Measurements from ENCODE around the gene MIPOL1. TPM values are rescaled to one million over a fixed set of nuclear protein-coding genes. Genes with fewer than 3 reads are reported as not detected.
"Not testable (repeated sequence)": the region's sequence is repeated elsewhere in the genome, so short reads cannot be mapped to it uniquely, and the experiment has no call there.

The MIPOL1 gene
- total RNA-seq, 1 experiment from 2014 or later, result 18.7 TPM

DNA sequence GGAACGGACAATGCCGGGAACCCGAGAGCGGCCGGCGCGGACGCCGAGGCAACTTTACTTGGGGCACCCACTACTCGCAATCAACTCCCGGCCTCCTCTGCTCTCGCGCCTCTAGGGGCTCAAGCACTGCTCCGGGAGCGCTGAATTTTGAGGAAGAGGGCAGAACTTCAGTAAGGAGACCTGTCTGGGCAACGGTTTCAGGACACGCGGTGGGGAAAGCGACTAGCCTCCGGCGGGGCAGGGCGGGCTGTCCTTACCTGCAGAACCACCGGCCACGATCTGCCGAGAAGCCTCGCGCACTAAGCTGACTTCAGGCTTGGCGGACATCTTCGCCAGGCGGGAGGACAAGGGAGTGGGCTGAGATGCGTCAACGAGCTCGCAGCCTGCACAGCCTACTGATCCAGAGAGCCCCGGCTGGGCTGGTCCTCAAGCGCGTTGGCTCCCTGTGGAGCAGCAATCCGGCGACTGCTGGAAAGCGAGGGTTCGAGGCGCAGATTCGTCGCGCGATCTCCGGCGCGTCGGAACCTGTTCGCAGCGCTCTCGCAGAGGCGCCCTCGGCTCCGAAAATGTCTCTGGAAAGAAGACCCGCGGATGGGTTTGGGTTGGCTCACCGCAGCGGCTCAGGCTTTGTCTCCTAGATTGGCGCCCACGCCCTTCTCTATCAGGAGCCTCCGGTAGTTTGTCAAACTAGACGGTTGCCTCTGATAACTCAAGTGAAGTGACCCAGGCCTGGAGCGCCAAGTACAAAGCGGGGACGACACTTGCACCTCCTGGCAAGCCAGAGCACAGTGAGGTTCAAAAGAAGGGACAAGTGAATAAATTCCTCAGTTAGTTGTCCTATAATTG lies 25.5 kb upstream of the MIPOL1 start, which contains the start of gene SLC25A21:
Gene SLC25A21 (minus strand): TSS at position 583 of the 846 bp plus-strand sequence.
- peak within 1 kb of the TSS; percentile 86 for H3K4me3 ChIP-seq (ENCODE audit: low read depth, low read length)
- intact Hi-C loops (cut with micrococcal nuclease; ENCODE audit: unreplicated experiment), result loop anchor here (1.0 to 2.0 kb wide), 2 partner anchors 26 to 61 kb away; no protein-coding TSS in a partner anchor
- TF ChIP-seq CTCF (IDR thresholded peaks at IDR 0.05; ENCODE audit: insufficient read depth in 1 of 2, low read depth in 1 of 2, low read length in 1 of 2, severe bottlenecking in 1 of 2, unreplicated experiment in 1 of 2), result peak in 1 of 2 experiments; percentile 34
- Mint-ChIP-seq H3K36me3 (ENCODE audit: insufficient read depth, unreplicated experiment) (no peaks in the 10 kb centered on the region), H3K9me3 (ENCODE audit: unreplicated experiment) (no peaks in the 10 kb centered on the region), H3K27me3 (ENCODE audit: insufficient read depth, unreplicated experiment) (no peaks in the 10 kb centered on the region), H3K4me1 (ENCODE audit: low read depth, unreplicated experiment) (peaks cover 7% of the 10 kb centered on the region), H3K4me3 (ENCODE audit: unreplicated experiment) (peak within 1 kb of the TSS; percentile 90), H3K27ac (ENCODE audit: unreplicated experiment) (peak within 1 kb of the TSS; percentile 97)
- CTCF ChIA-PET, result interaction anchor here (1.0 kb wide), 2 partner anchors 58 to 524 kb away, joined by 3 read pairs; no protein-coding TSS in a partner anchor
- no peaks in the 10 kb centered on the region for H3K27me3 ChIP-seq (replicated peaks; ENCODE audit: control insufficient read depth, insufficient read depth, low read length)
- no peaks in the 10 kb centered on the region for H3K36me3 ChIP-seq (ENCODE audit: control insufficient read depth, insufficient read depth, low read length)
- DNase-seq, result peak; percentile 83 to 85
- TSS peak; percentile 69 for BruUV-seq (replicated peaks)
- peaks cover 18% of the 10 kb centered on the region for H3K4me1 ChIP-seq
- POLR2A ChIA-PET, result interaction anchor here (0.6 to 1.1 kb wide), 2 partner anchors 15 to 26 kb away, joined by 4 to 7 read pairs; partner anchors contain the start of gene MIPOL1
- H3K9me3 ChIP-seq, result no peaks in the 10 kb centered on the region

- peak overlapping the region; percentile 90 for H3K4me3 Mint-ChIP-seq (ENCODE audit: unreplicated experiment)
- Histone ChIP-seq H3K36me3 (ENCODE audit: control insufficient read depth, insufficient read depth, low read length) (no peaks in the 10 kb centered on the region), H3K27me3 (replicated peaks; ENCODE audit: control insufficient read depth, insufficient read depth, low read length) (no peaks in the 10 kb centered on the region), H3K4me3 (ENCODE audit: low read depth, low read length) (peak overlapping the region; percentile 86), H3K9me3 (no peaks in the 10 kb centered on the region), H3K4me1 (peaks cover 18% of the 10 kb centered on the region)
- no peaks in the 10 kb centered on the region for H3K9me3 Mint-ChIP-seq (ENCODE audit: unreplicated experiment)
- DNase-seq, result no peak
- H3K4me1 Mint-ChIP-seq (ENCODE audit: low read depth, unreplicated experiment), result peaks cover 7% of the 10 kb centered on the region
- peak overlapping the region; percentile 97 for H3K27ac Mint-ChIP-seq (ENCODE audit: unreplicated experiment)
- H3K36me3 Mint-ChIP-seq (ENCODE audit: insufficient read depth, unreplicated experiment), result no peaks in the 10 kb centered on the region
- ChIA-PET POLR2A (no interaction called here), CTCF (no interaction called here)
- no TSS peak for BruUV-seq (replicated peaks)
- H3K27me3 Mint-ChIP-seq (ENCODE audit: insufficient read depth, unreplicated experiment), result no peaks in the 10 kb centered on the region
- intact Hi-C loops (cut with micrococcal nuclease; ENCODE audit: unreplicated experiment), result loop anchor here (1.0 to 2.0 kb wide), 2 partner anchors 25 to 60 kb away; no protein-coding TSS in a partner anchor
- TF ChIP-seq CTCF (IDR thresholded peaks at IDR 0.05; ENCODE audit: insufficient read depth in 1 of 2, low read depth in 1 of 2, low read length in 1 of 2, severe bottlenecking in 1 of 2, unreplicated experiment in 1 of 2), result no peak
Measured at GRCh38 chr14:37172936-37173614, 24.7 kb upstream of the MIPOL1 start.

DNA sequence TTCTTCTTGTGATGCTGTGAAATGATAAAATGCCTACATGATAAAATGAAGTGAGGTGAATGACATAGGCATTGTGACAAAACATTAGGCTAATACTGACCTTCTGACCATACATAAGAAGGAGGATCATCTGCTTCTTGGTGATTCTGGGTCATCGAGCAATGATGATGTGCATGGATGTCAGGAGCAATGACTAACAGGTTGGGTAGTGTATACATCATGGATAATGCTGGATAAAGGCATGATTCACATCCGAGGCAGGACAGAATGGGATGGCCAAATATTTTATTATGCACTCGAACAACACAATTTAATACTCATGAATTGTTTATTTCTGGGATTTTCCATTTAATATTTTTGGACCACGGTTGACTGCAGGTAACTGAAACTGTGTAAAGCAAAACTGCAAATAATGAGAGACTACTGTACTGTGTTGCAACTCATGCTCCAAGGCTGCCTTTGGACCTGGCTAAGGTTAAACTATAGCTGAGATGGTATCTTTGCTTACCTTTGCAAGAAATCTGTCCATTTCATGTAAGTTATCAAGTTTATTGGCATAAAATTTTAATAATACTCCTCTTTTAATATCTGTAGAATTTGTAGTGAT lies 17.7 kb upstream of the MIPOL1 start:
- no peak overlapping the region for H3K27ac Mint-ChIP-seq (ENCODE audit: unreplicated experiment)
- no peak overlapping the region for H3K4me3 ChIP-seq (ENCODE audit: low read depth, low read length)
- peaks cover 2% of the 10 kb centered on the region; the same call in 1 of the 2 replicates for H3K4me1 ChIP-seq
- CTCF ChIA-PET, result no interaction called here
- no peaks in the 10 kb centered on the region for H3K27me3 Mint-ChIP-seq (ENCODE audit: insufficient read depth, unreplicated experiment)
- no peaks in the 10 kb centered on the region for H3K36me3 ChIP-seq (ENCODE audit: control insufficient read depth, insufficient read depth, low read length)
- TF ChIP-seq CTCF (IDR thresholded peaks at IDR 0.05; ENCODE audit: insufficient read depth in 1 of 2, low read depth in 1 of 2, low read length in 1 of 2, severe bottlenecking in 1 of 2, unreplicated experiment in 1 of 2), result no peak
- H3K9me3 Mint-ChIP-seq (ENCODE audit: unreplicated experiment), result no peaks in the 10 kb centered on the region
- no peaks in the 10 kb centered on the region for H3K4me1 Mint-ChIP-seq (ENCODE audit: low read depth, unreplicated experiment)
- DNase-seq, result no peak
- no peak overlapping the region for H3K4me3 Mint-ChIP-seq (ENCODE audit: unreplicated experiment)
- intact Hi-C loops (cut with micrococcal nuclease; ENCODE audit: unreplicated experiment), result no loop called here
- BruUV-seq (replicated peaks), result no TSS peak
- H3K27me3 ChIP-seq (replicated peaks; ENCODE audit: control insufficient read depth, insufficient read depth, low read length), result no peaks in the 10 kb centered on the region
- no peaks in the 10 kb centered on the region for H3K9me3 ChIP-seq
- POLR2A ChIA-PET, result no interaction called here
- H3K36me3 Mint-ChIP-seq (ENCODE audit: insufficient read depth, unreplicated experiment), result no peaks in the 10 kb centered on the region

- POLR2A ChIA-PET; H3K27me3 ChIP-seq (replicated peaks; ENCODE audit: control insufficient read depth, insufficient read depth, low read length); H3K4me3 Mint-ChIP-seq (ENCODE audit: unreplicated experiment); BruUV-seq (replicated peaks); intact Hi-C loops (cut with micrococcal nuclease; ENCODE audit: unreplicated experiment); DNase-seq; H3K4me3 ChIP-seq (ENCODE audit: low read depth, low read length); H3K27ac Mint-ChIP-seq (ENCODE audit: unreplicated experiment); CTCF ChIA-PET; H3K36me3 Mint-ChIP-seq (ENCODE audit: insufficient read depth, unreplicated experiment); H3K9me3 Mint-ChIP-seq (ENCODE audit: unreplicated experiment); H3K27me3 Mint-ChIP-seq (ENCODE audit: insufficient read depth, unreplicated experiment); H3K9me3 ChIP-seq; H3K4me1 ChIP-seq; H3K36me3 ChIP-seq (ENCODE audit: control insufficient read depth, insufficient read depth, low read length); H3K4me1 Mint-ChIP-seq (ENCODE audit: low read depth, unreplicated experiment): not testable (repeated sequence)
Measured at GRCh38 chr14:37180886-37181285, 16.9 kb upstream of the MIPOL1 start.
